IMR-90 (cell line): ENCODE data around the gene ATG4A. TPM values are rescaled to one million over a fixed set of nuclear protein-coding genes. Genes with fewer than 3 reads are reported as not detected.

ENCODE experiments used
- ATAC-seq: fragments of 200-7000 bp; cut with Tn5 transposase; 2 replicates; pipeline ENCODE4 v1.9.1; 2020; ENCODE audit warnings: low read depth, mild to moderate bottlenecking, moderate library complexity
- BruUV-seq: library from RNA; stranded (reverse); fragments of 400-500 nt; replicated peaks from 2 replicates; lab custom pipeline; 2021; lab: Mats Ljungman, UMichigan
- CTCF ChIA-PET: fragments of 300-600 bp; formaldehyde crosslinking; extraction: SDS; loops from one replicate; lab custom pipeline; 2021; ENCODE audit warnings: antibody characterized with exemption; lab: Yijun Ruan, JAX
- POLR2A ChIA-PET: fragments of 300-600 bp; sonication (Branson Sonifier 250); formaldehyde crosslinking; loops from one replicate; lab custom pipeline; 2022; ENCODE audit warnings: antibody characterized with exemption; ENCODE audit not compliant: unreplicated experiment; lab: Charles Lee
- DNase-seq: peaks from one replicate; pipeline ENCODE4 v3.0.0; 2013
- H2AFZ ChIP-seq: replicated peaks from 2 replicates; pipeline ENCODE3; 2013; ENCODE audit warnings: low read length, mild to moderate bottlenecking; ENCODE audit not compliant: poor library complexity
- H2AK5ac ChIP-seq: 2 replicates; pipeline ENCODE4 v1.6.1; 2013; ENCODE audit warnings: low read depth, low read length, inconsistent platforms
- H2AK9ac ChIP-seq: replicated peaks from 2 replicates; pipeline ENCODE3; 2013; ENCODE audit warnings: mild to moderate bottlenecking, low read depth, low read length, moderate library complexity; ENCODE audit not compliant: poor library complexity
- H2BK120ac ChIP-seq: 2 replicates; pipeline ENCODE4 v1.6.1; 2013; ENCODE audit warnings: low read depth, low read length, inconsistent platforms
- H2BK15ac ChIP-seq: 3 replicates; pipeline ENCODE4 v1.6.1; 2013; ENCODE audit warnings: low read depth, low read length, inconsistent platforms
- H2BK20ac ChIP-seq: 2 replicates; pipeline ENCODE4 v1.6.1; 2013; ENCODE audit warnings: low read depth, mild to moderate bottlenecking, inconsistent platforms, low read length, moderate library complexity
- H2BK5ac ChIP-seq: 2 replicates; pipeline ENCODE4 v1.6.1; 2013; ENCODE audit warnings: mild to moderate bottlenecking, low read depth, low read length, inconsistent platforms; ENCODE audit not compliant: poor library complexity, severe bottlenecking
- H3K14ac ChIP-seq: replicated peaks from 2 replicates; pipeline ENCODE4 v1.6.1; 2013; ENCODE audit warnings: low read depth, low read length, inconsistent platforms
- H3K18ac ChIP-seq: 2 replicates; pipeline ENCODE4 v1.6.1; 2013; ENCODE audit warnings: low read depth, low read length, control low read depth
- H3K23ac ChIP-seq: 2 replicates; pipeline ENCODE4 v1.6.1; 2013; ENCODE audit warnings: low read depth, low read length, inconsistent platforms
- H3K27ac ChIP-seq: 2 replicates; pipeline ENCODE4 v1.5.1; 2013; ENCODE audit warnings: mild to moderate bottlenecking, control low read depth, low read length; ENCODE audit not compliant: insufficient read depth
- H3K27me3 ChIP-seq: 2 replicates; pipeline ENCODE4 v1.6.1; 2013; ENCODE audit warnings: low read length; ENCODE audit not compliant: control insufficient read depth, insufficient read depth
- H3K36me3 ChIP-seq: 2 replicates; pipeline ENCODE4 v1.6.1; 2013; ENCODE audit warnings: low read length, mixed read lengths; ENCODE audit not compliant: control insufficient read depth, insufficient read depth
- H3K4ac ChIP-seq: 2 replicates; pipeline ENCODE4 v1.6.1; 2013; ENCODE audit warnings: low read depth, low read length, inconsistent platforms
- H3K4me1 ChIP-seq: 2 replicates; pipeline ENCODE4 v1.6.1; 2013; ENCODE audit warnings: low read length, mixed read lengths; ENCODE audit not compliant: control insufficient read depth, insufficient read depth
- H3K4me2 ChIP-seq: 2 replicates; pipeline ENCODE4 v1.6.1; 2013; ENCODE audit warnings: low read depth, mild to moderate bottlenecking, control low read depth, low read length, moderate library complexity
- H3K4me3 ChIP-seq: 2 replicates; pipeline ENCODE4 v1.5.1; 2013; ENCODE audit warnings: low read depth, mild to moderate bottlenecking, control low read depth, low read length, moderate library complexity; ENCODE audit not compliant: insufficient read depth
- H3K56ac ChIP-seq: 2 replicates; pipeline ENCODE4 v1.6.1; 2013; ENCODE audit warnings: low read length, inconsistent platforms; ENCODE audit not compliant: insufficient read depth; ENCODE audit errors: extremely low read depth
- H3K79me1 ChIP-seq, 2 experiments: 2 replicates each; pipeline ENCODE4 v1.6.1; 2013; ENCODE audit warnings: low read length in 2 of 2, inconsistent platforms in 1 of 2, low read depth in 1 of 2
- H3K9ac ChIP-seq: 2 replicates; pipeline ENCODE4 v1.6.1; 2013; ENCODE audit warnings: low read depth, low read length, control low read depth
- H3K9me1 ChIP-seq: 2 replicates; pipeline ENCODE4 v1.6.1; 2013; ENCODE audit warnings: low read length, inconsistent platforms; ENCODE audit not compliant: insufficient read depth
- H3K9me3 ChIP-seq: 2 replicates; pipeline ENCODE4 v1.6.1; 2013; ENCODE audit warnings: low read length; ENCODE audit not compliant: control insufficient read depth, insufficient read depth
- H4K20me1 ChIP-seq: 2 replicates; pipeline ENCODE4 v1.6.1; 2013; ENCODE audit warnings: low read length, inconsistent platforms; ENCODE audit not compliant: insufficient read depth
- H4K5ac ChIP-seq: 2 replicates; pipeline ENCODE4 v1.6.1; 2013; ENCODE audit warnings: mild to moderate bottlenecking, low read depth, low read length, control low read depth
- H4K8ac ChIP-seq, 2 experiments: 2 replicates each; pipeline ENCODE4 v1.6.1; 2013; ENCODE audit warnings: low read depth in 2 of 2, low read length in 2 of 2, control low read depth in 1 of 2, inconsistent platforms in 1 of 2
- H4K91ac ChIP-seq: 2 replicates; pipeline ENCODE4 v1.6.1; 2013; ENCODE audit warnings: low read depth, low read length, inconsistent platforms; ENCODE audit not compliant: insufficient read depth
- BHLHE40 ChIP-seq: fragments of 150-350 bp; IDR thresholded peaks from 2 replicates; pipeline ENCODE4 v1.6.1; 2016; ENCODE audit warnings: mild to moderate bottlenecking, low read depth, low read length
- CEBPB ChIP-seq: IDR thresholded peaks from 2 replicates; pipeline ENCODE4 v1.6.1; 2012; ENCODE audit warnings: low read depth, low read length, improper control_type of control experiment
- CHD1 ChIP-seq: IDR thresholded peaks from 2 replicates; pipeline ENCODE4 v1.6.1; 2012; ENCODE audit warnings: low read depth, low read length, improper control_type of control experiment
- FOS ChIP-seq: fragments of 150-350 bp; IDR thresholded peaks from 2 replicates; pipeline ENCODE4 v1.6.1; 2016; ENCODE audit warnings: low read depth, low read length
- MAFK ChIP-seq: IDR thresholded peaks from 2 replicates; pipeline ENCODE4 v1.6.1; 2012; ENCODE audit warnings: low read depth, low read length, improper control_type of control experiment
- MXI1 ChIP-seq: IDR thresholded peaks from 2 replicates; pipeline ENCODE4 v1.6.1; 2012; ENCODE audit warnings: low read depth, mild to moderate bottlenecking, low read length, moderate library complexity, borderline replicate concordance
- NFE2L2 ChIP-seq: fragments of 150-350 bp; IDR thresholded peaks from 2 replicates; pipeline ENCODE4 v1.6.1; 2016; ENCODE audit warnings: low read depth, mild to moderate bottlenecking, low read length
- POLR2A ChIP-seq: IDR thresholded peaks from 2 replicates; pipeline ENCODE4 v1.6.1; 2012; ENCODE audit warnings: mild to moderate bottlenecking, low read depth, low read length
- RAD21 ChIP-seq: IDR thresholded peaks from 2 replicates; pipeline ENCODE4 v1.6.1; 2012; ENCODE audit warnings: low read length, improper control_type of control experiment
- RCOR1 ChIP-seq: IDR thresholded peaks from 2 replicates; pipeline ENCODE4 v1.6.1; 2012; ENCODE audit warnings: mild to moderate bottlenecking, low read length, improper control_type of control experiment; ENCODE audit not compliant: insufficient replicate concordance
- RFX5 ChIP-seq: IDR thresholded peaks from 2 replicates; pipeline ENCODE4 v1.8.0; 2012; ENCODE audit warnings: low read depth, mild to moderate bottlenecking, low read length, moderate library complexity
- SMC3 ChIP-seq: fragments of 150-350 bp; IDR thresholded peaks from 2 replicates; pipeline ENCODE4 v1.6.1; 2016; ENCODE audit warnings: low read depth, mild to moderate bottlenecking, antibody characterized with exemption, low read length, moderate library complexity
- USF2 ChIP-seq: fragments of 150-350 bp; IDR thresholded peaks from 2 replicates; pipeline ENCODE4 v1.6.1; 2017; ENCODE audit warnings: mild to moderate bottlenecking, antibody characterized with exemption, low read length, low read depth
- WGBS, 2 experiments: methylation state at CpG; one replicate each; pipeline versions ENCODE4 v1.1.5 to v1.1.7; 2013; ENCODE audit warnings: missing lambda C conversion rate in 2 of 2; ENCODE audit not compliant: insufficient read length in 1 of 2; ENCODE audit errors: extremely low coverage in 2 of 2; 5-methylcytosine and 5-hydroxymethylcytosine counted together
- dilution Hi-C: fragments of 300-500 bp; cut with HindIII; formaldehyde crosslinking; loops from one replicate; pipeline ENCODE4 v1.14.3; 2018; ENCODE audit warnings: low sequenced_read_pairs; ENCODE audit not compliant: unreplicated experiment
- in situ Hi-C: fragments of 300-500 bp; cut with MboI; formaldehyde crosslinking; loops from 3 replicates; pipeline ENCODE4 v1.14.3; 2019; ENCODE audit warnings: low sequenced_read_pairs, inconsistent platforms, mixed read lengths
- intact Hi-C: fragments of 100-400 bp; cut with micrococcal nuclease; formaldehyde crosslinking; loops from 2 replicates; pipeline ENCODE4 v1.10.0; 2022
- polyA plus RNA-seq, 3 experiments: library from polyadenylated mRNA; depleted of rRNA; stranded (reverse); fragments of >200 nt; gene quantifications; 2 replicates each; pipeline ENCODE4 v1.2.3, GENCODE V29; 2012; ENCODE audit warnings: low replicate concordance in 1 of 3
- total RNA-seq: library from RNA; depleted of rRNA; stranded (reverse); fragments of >200 nt; gene quantifications from 2 replicates; pipeline ENCODE4 v1.2.3, GENCODE V29; 2012
- TF ChIP-seq, protein P1 (sequence below): conservative IDR thresholded peaks from 2 replicates; pipeline ENCODE4 v1.5.1; 2012; ENCODE audit warnings: mild to moderate bottlenecking, low read depth, low read length, improper control_type of control experiment
- TF ChIP-seq, protein P2 (sequence below): fragments of 150-350 bp; IDR thresholded peaks from 2 replicates; pipeline ENCODE4 v1.6.1; 2016; ENCODE audit warnings: low read depth, mild to moderate bottlenecking, low read length, moderate library complexity, borderline replicate concordance

Gene ATG4A
- total and polyA plus RNA-seq, 2 of the 4 experiments (the other 2 are of a cell fraction), result 8.2 to 14.7 TPM

DNA sequence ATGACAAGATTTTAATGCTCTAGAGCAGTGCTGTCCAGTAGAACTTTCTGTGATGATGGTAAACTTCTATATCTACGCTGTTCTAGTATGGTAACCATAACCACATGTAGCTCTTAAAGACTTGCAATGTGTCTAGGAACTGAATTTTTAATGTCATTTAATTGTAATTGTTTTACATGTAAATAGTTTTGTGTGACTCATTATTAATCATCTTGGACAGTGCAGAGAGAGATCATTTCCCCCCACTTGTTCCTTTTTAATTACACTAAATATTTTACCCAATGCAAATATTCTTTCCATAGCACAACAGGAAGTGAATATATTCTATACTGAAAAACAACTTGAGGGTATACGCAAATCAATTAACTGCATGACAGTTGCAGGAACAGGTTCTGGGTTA lies 5.8 kb downstream of the ATG4A start:
- WGBS, 2 experiments, result no CpG with 5 or more reads among the region's 2 CpGs
- no peak overlapping the region; the same call in 1 of the 2 replicates for H3K4me2 ChIP-seq
- DNase-seq, result peak; percentile 33

More for the DNA sequence above, 5.8 kb downstream of the ATG4A start:
- no peak overlapping the region for H3K18ac ChIP-seq
- no peak overlapping the region for H2AK5ac ChIP-seq
- no peaks in the 10 kb centered on the region for H4K20me1 ChIP-seq
- no peak overlapping the region for H3K27ac ChIP-seq
- ATAC-seq, result no peak; the same call in 1 of the 2 replicates
- no peaks in the 10 kb centered on the region for H3K36me3 ChIP-seq
- no peak overlapping the region for H2AK9ac ChIP-seq
- no peak overlapping the region for H2AFZ ChIP-seq
- H3K9me1 ChIP-seq, result no peaks in the 10 kb centered on the region
- H3K27me3 ChIP-seq, result no peaks in the 10 kb centered on the region; the same call in 1 of the 2 replicates
- no TSS peak for BruUV-seq
- no peak overlapping the region for H4K8ac ChIP-seq
- no peak overlapping the region for H3K23ac ChIP-seq
- H3K9me3 ChIP-seq, result no peaks in the 10 kb centered on the region
- H3K56ac ChIP-seq, result no peak overlapping the region
- H4K5ac ChIP-seq, result no peak overlapping the region
- H3K4me3 ChIP-seq, result no peak overlapping the region
- in situ Hi-C loops (no loop called here), dilution Hi-C loops (no loop called here), intact Hi-C loops (no loop called here)
- no peak overlapping the region for H3K9ac ChIP-seq
- H2BK120ac ChIP-seq, result no peak overlapping the region
- no peak overlapping the region for H4K91ac ChIP-seq
- no peak overlapping the region for H3K14ac ChIP-seq
- H2BK20ac ChIP-seq, result no peak overlapping the region
- ChIA-PET CTCF (no interaction called here), POLR2A (no interaction called here)
- H2BK15ac ChIP-seq, result no peak overlapping the region
- H3K4ac ChIP-seq, result no peak overlapping the region
- no peaks in the 10 kb centered on the region for H3K79me1 ChIP-seq
- no peak overlapping the region for H2BK5ac ChIP-seq
- TF ChIP-seq RCOR1, result no peak
- TF ChIP-seq BHLHE40, result no peak
- TF ChIP-seq MXI1, result no peak
- TF ChIP-seq, protein P1, sequence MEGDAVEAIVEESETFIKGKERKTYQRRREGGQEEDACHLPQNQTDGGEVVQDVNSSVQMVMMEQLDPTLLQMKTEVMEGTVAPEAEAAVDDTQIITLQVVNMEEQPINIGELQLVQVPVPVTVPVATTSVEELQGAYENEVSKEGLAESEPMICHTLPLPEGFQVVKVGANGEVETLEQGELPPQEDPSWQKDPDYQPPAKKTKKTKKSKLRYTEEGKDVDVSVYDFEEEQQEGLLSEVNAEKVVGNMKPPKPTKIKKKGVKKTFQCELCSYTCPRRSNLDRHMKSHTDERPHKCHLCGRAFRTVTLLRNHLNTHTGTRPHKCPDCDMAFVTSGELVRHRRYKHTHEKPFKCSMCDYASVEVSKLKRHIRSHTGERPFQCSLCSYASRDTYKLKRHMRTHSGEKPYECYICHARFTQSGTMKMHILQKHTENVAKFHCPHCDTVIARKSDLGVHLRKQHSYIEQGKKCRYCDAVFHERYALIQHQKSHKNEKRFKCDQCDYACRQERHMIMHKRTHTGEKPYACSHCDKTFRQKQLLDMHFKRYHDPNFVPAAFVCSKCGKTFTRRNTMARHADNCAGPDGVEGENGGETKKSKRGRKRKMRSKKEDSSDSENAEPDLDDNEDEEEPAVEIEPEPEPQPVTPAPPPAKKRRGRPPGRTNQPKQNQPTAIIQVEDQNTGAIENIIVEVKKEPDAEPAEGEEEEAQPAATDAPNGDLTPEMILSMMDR, result no peak
- TF ChIP-seq MAFK, result no peak
- TF ChIP-seq FOS, result no peak
- no peak for TF ChIP-seq NFE2L2
- TF ChIP-seq USF2, result no peak
- TF ChIP-seq RAD21, result no peak
- TF ChIP-seq POLR2A, result no peak
- no peak for TF ChIP-seq CEBPB
- TF ChIP-seq, protein P2, sequence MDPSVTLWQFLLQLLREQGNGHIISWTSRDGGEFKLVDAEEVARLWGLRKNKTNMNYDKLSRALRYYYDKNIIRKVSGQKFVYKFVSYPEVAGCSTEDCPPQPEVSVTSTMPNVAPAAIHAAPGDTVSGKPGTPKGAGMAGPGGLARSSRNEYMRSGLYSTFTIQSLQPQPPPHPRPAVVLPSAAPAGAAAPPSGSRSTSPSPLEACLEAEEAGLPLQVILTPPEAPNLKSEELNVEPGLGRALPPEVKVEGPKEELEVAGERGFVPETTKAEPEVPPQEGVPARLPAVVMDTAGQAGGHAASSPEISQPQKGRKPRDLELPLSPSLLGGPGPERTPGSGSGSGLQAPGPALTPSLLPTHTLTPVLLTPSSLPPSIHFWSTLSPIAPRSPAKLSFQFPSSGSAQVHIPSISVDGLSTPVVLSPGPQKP, result no peak
- TF ChIP-seq CHD1, result no peak
- TF ChIP-seq SMC3, result no peak
- TF ChIP-seq RFX5, result no peak
- H3K4me1 ChIP-seq, result no peaks in the 10 kb centered on the region
